IMR-90 (cell line): ENCODE results near the gene SPTB. TPM values are rescaled to one million over a fixed set of nuclear protein-coding genes. Genes with fewer than 3 reads are reported as not detected.

Source experiments
- ATAC-seq: fragments of 200-7000 bp; cut with Tn5 transposase; 2 replicates; pipeline ENCODE4 v1.9.1; 2020; ENCODE audit warnings: low read depth, mild to moderate bottlenecking, moderate library complexity
- BruUV-seq: library from RNA; stranded (reverse); fragments of 400-500 nt; replicated peaks from 2 replicates; lab custom pipeline; 2021; lab: Mats Ljungman, UMichigan
- CTCF ChIA-PET: fragments of 300-600 bp; formaldehyde crosslinking; extraction: SDS; loops from one replicate; lab custom pipeline; 2021; ENCODE audit warnings: antibody characterized with exemption; lab: Yijun Ruan, JAX
- POLR2A ChIA-PET: fragments of 300-600 bp; sonication (Branson Sonifier 250); formaldehyde crosslinking; loops from one replicate; lab custom pipeline; 2022; ENCODE audit warnings: antibody characterized with exemption; ENCODE audit not compliant: unreplicated experiment; lab: Charles Lee
- DNase-seq: peaks from one replicate; pipeline ENCODE4 v3.0.0; 2013
- H2AFZ ChIP-seq: replicated peaks from 2 replicates; pipeline ENCODE3; 2013; ENCODE audit warnings: low read length, mild to moderate bottlenecking; ENCODE audit not compliant: poor library complexity
- H2AK5ac ChIP-seq: 2 replicates; pipeline ENCODE4 v1.6.1; 2013; ENCODE audit warnings: low read depth, low read length, inconsistent platforms
- H2AK9ac ChIP-seq: replicated peaks from 2 replicates; pipeline ENCODE3; 2013; ENCODE audit warnings: mild to moderate bottlenecking, low read depth, low read length, moderate library complexity; ENCODE audit not compliant: poor library complexity
- H2BK120ac ChIP-seq: 2 replicates; pipeline ENCODE4 v1.6.1; 2013; ENCODE audit warnings: low read depth, low read length, inconsistent platforms
- H2BK15ac ChIP-seq: 3 replicates; pipeline ENCODE4 v1.6.1; 2013; ENCODE audit warnings: low read depth, low read length, inconsistent platforms
- H2BK20ac ChIP-seq: 2 replicates; pipeline ENCODE4 v1.6.1; 2013; ENCODE audit warnings: low read depth, mild to moderate bottlenecking, inconsistent platforms, low read length, moderate library complexity
- H2BK5ac ChIP-seq: 2 replicates; pipeline ENCODE4 v1.6.1; 2013; ENCODE audit warnings: mild to moderate bottlenecking, low read depth, low read length, inconsistent platforms; ENCODE audit not compliant: poor library complexity, severe bottlenecking
- H3K14ac ChIP-seq: replicated peaks from 2 replicates; pipeline ENCODE4 v1.6.1; 2013; ENCODE audit warnings: low read depth, low read length, inconsistent platforms
- H3K18ac ChIP-seq: 2 replicates; pipeline ENCODE4 v1.6.1; 2013; ENCODE audit warnings: low read depth, low read length, control low read depth
- H3K23ac ChIP-seq: 2 replicates; pipeline ENCODE4 v1.6.1; 2013; ENCODE audit warnings: low read depth, low read length, inconsistent platforms
- H3K27ac ChIP-seq: 2 replicates; pipeline ENCODE4 v1.5.1; 2013; ENCODE audit warnings: mild to moderate bottlenecking, control low read depth, low read length; ENCODE audit not compliant: insufficient read depth
- H3K27me3 ChIP-seq: 2 replicates; pipeline ENCODE4 v1.6.1; 2013; ENCODE audit warnings: low read length; ENCODE audit not compliant: control insufficient read depth, insufficient read depth
- H3K36me3 ChIP-seq: 2 replicates; pipeline ENCODE4 v1.6.1; 2013; ENCODE audit warnings: low read length, mixed read lengths; ENCODE audit not compliant: control insufficient read depth, insufficient read depth
- H3K4ac ChIP-seq: 2 replicates; pipeline ENCODE4 v1.6.1; 2013; ENCODE audit warnings: low read depth, low read length, inconsistent platforms
- H3K4me1 ChIP-seq: 2 replicates; pipeline ENCODE4 v1.6.1; 2013; ENCODE audit warnings: low read length, mixed read lengths; ENCODE audit not compliant: control insufficient read depth, insufficient read depth
- H3K4me2 ChIP-seq: 2 replicates; pipeline ENCODE4 v1.6.1; 2013; ENCODE audit warnings: low read depth, mild to moderate bottlenecking, control low read depth, low read length, moderate library complexity
- H3K4me3 ChIP-seq: 2 replicates; pipeline ENCODE4 v1.5.1; 2013; ENCODE audit warnings: low read depth, mild to moderate bottlenecking, control low read depth, low read length, moderate library complexity; ENCODE audit not compliant: insufficient read depth
- H3K56ac ChIP-seq: 2 replicates; pipeline ENCODE4 v1.6.1; 2013; ENCODE audit warnings: low read length, inconsistent platforms; ENCODE audit not compliant: insufficient read depth; ENCODE audit errors: extremely low read depth
- H3K79me1 ChIP-seq, 2 experiments: 2 replicates each; pipeline ENCODE4 v1.6.1; 2013; ENCODE audit warnings: low read length in 2 of 2, inconsistent platforms in 1 of 2, low read depth in 1 of 2
- H3K9ac ChIP-seq: 2 replicates; pipeline ENCODE4 v1.6.1; 2013; ENCODE audit warnings: low read depth, low read length, control low read depth
- H3K9me1 ChIP-seq: 2 replicates; pipeline ENCODE4 v1.6.1; 2013; ENCODE audit warnings: low read length, inconsistent platforms; ENCODE audit not compliant: insufficient read depth
- H3K9me3 ChIP-seq: 2 replicates; pipeline ENCODE4 v1.6.1; 2013; ENCODE audit warnings: low read length; ENCODE audit not compliant: control insufficient read depth, insufficient read depth
- H4K20me1 ChIP-seq: 2 replicates; pipeline ENCODE4 v1.6.1; 2013; ENCODE audit warnings: low read length, inconsistent platforms; ENCODE audit not compliant: insufficient read depth
- H4K5ac ChIP-seq: 2 replicates; pipeline ENCODE4 v1.6.1; 2013; ENCODE audit warnings: mild to moderate bottlenecking, low read depth, low read length, control low read depth
- H4K8ac ChIP-seq, 2 experiments: 2 replicates each; pipeline ENCODE4 v1.6.1; 2013; ENCODE audit warnings: low read depth in 2 of 2, low read length in 2 of 2, control low read depth in 1 of 2, inconsistent platforms in 1 of 2
- H4K91ac ChIP-seq: 2 replicates; pipeline ENCODE4 v1.6.1; 2013; ENCODE audit warnings: low read depth, low read length, inconsistent platforms; ENCODE audit not compliant: insufficient read depth
- BHLHE40 ChIP-seq: fragments of 150-350 bp; IDR thresholded peaks from 2 replicates; pipeline ENCODE4 v1.6.1; 2016; ENCODE audit warnings: mild to moderate bottlenecking, low read depth, low read length
- CHD1 ChIP-seq: IDR thresholded peaks from 2 replicates; pipeline ENCODE4 v1.6.1; 2012; ENCODE audit warnings: low read depth, low read length, improper control_type of control experiment
- CTCF ChIP-seq: conservative IDR thresholded peaks from 2 replicates; pipeline ENCODE4 v1.5.1; 2012; ENCODE audit warnings: mild to moderate bottlenecking, low read depth, low read length, improper control_type of control experiment
- ELK1 ChIP-seq: fragments of 150-350 bp; IDR thresholded peaks from 2 replicates; pipeline ENCODE4 v1.6.1; 2016; ENCODE audit warnings: low read depth, mild to moderate bottlenecking, low read length, moderate library complexity, borderline replicate concordance
- FOS ChIP-seq: fragments of 150-350 bp; IDR thresholded peaks from 2 replicates; pipeline ENCODE4 v1.6.1; 2016; ENCODE audit warnings: low read depth, low read length
- MAZ ChIP-seq: IDR thresholded peaks from 2 replicates; pipeline ENCODE4 v1.6.1; 2012; ENCODE audit warnings: low read depth, mild to moderate bottlenecking, low read length, improper control_type of control experiment, moderate library complexity, borderline replicate concordance
- NFE2L2 ChIP-seq: fragments of 150-350 bp; IDR thresholded peaks from 2 replicates; pipeline ENCODE4 v1.6.1; 2016; ENCODE audit warnings: low read depth, mild to moderate bottlenecking, low read length
- POLR2A ChIP-seq: IDR thresholded peaks from 2 replicates; pipeline ENCODE4 v1.6.1; 2012; ENCODE audit warnings: mild to moderate bottlenecking, low read depth, low read length
- RCOR1 ChIP-seq: IDR thresholded peaks from 2 replicates; pipeline ENCODE4 v1.6.1; 2012; ENCODE audit warnings: mild to moderate bottlenecking, low read length, improper control_type of control experiment; ENCODE audit not compliant: insufficient replicate concordance
- SMC3 ChIP-seq: fragments of 150-350 bp; IDR thresholded peaks from 2 replicates; pipeline ENCODE4 v1.6.1; 2016; ENCODE audit warnings: low read depth, mild to moderate bottlenecking, antibody characterized with exemption, low read length, moderate library complexity
- USF2 ChIP-seq: fragments of 150-350 bp; IDR thresholded peaks from 2 replicates; pipeline ENCODE4 v1.6.1; 2017; ENCODE audit warnings: mild to moderate bottlenecking, antibody characterized with exemption, low read length, low read depth
- WGBS, 2 experiments: methylation state at CpG; one replicate each; pipeline versions ENCODE4 v1.1.5 to v1.1.7; 2013; ENCODE audit warnings: missing lambda C conversion rate in 2 of 2; ENCODE audit not compliant: insufficient read length in 1 of 2; ENCODE audit errors: extremely low coverage in 2 of 2; 5-methylcytosine and 5-hydroxymethylcytosine counted together
- dilution Hi-C: fragments of 300-500 bp; cut with HindIII; formaldehyde crosslinking; loops from one replicate; pipeline ENCODE4 v1.14.3; 2018; ENCODE audit warnings: low sequenced_read_pairs; ENCODE audit not compliant: unreplicated experiment
- in situ Hi-C: fragments of 300-500 bp; cut with MboI; formaldehyde crosslinking; loops from 3 replicates; pipeline ENCODE4 v1.14.3; 2019; ENCODE audit warnings: low sequenced_read_pairs, inconsistent platforms, mixed read lengths
- intact Hi-C: fragments of 100-400 bp; cut with micrococcal nuclease; formaldehyde crosslinking; loops from 2 replicates; pipeline ENCODE4 v1.10.0; 2022
- polyA plus RNA-seq, 3 experiments: library from polyadenylated mRNA; depleted of rRNA; stranded (reverse); fragments of >200 nt; gene quantifications; 2 replicates each; pipeline ENCODE4 v1.2.3, GENCODE V29; 2012; ENCODE audit warnings: low replicate concordance in 1 of 3
- total RNA-seq: library from RNA; depleted of rRNA; stranded (reverse); fragments of >200 nt; gene quantifications from 2 replicates; pipeline ENCODE4 v1.2.3, GENCODE V29; 2012

The SPTB gene
- total and polyA plus RNA-seq, 2 of the 4 experiments (the other 2 are of a cell fraction): under 0.01 to 0.07 TPM

- Histone ChIP-seq H3K27me3 (peaks cover 29% of the 10 kb centered on the region), H3K27ac (no peak overlapping the region), H4K5ac (no peak overlapping the region), H2AK9ac (no peak overlapping the region), H3K9me1 (no peaks in the 10 kb centered on the region), H3K18ac (no peak overlapping the region), H3K23ac (no peak overlapping the region), H3K36me3 (no peaks in the 10 kb centered on the region), H3K9me3 (no peaks in the 10 kb centered on the region), H3K14ac (no peak overlapping the region), H3K4me1 (no peaks in the 10 kb centered on the region), H3K9ac (no peak overlapping the region), H3K79me1 (no peaks in the 10 kb centered on the region), H4K8ac (no peak overlapping the region), H4K20me1 (no peaks in the 10 kb centered on the region), H3K56ac (no peak overlapping the region), H2BK15ac (no peak overlapping the region), H2AFZ (no peak overlapping the region), H2BK20ac (no peak overlapping the region), H3K4ac (no peak overlapping the region), H4K91ac (no peak overlapping the region), H3K4me2 (no peak overlapping the region), H2BK5ac (no peak overlapping the region), H2AK5ac (no peak overlapping the region), H3K4me3 (no peak overlapping the region), H2BK120ac (no peak overlapping the region)
- ChIA-PET CTCF (no interaction called here), POLR2A (no interaction called here)
- DNase-seq (peak; percentile 8), ATAC-seq (no peak)
- intact Hi-C loops: no loop called here
- dilution Hi-C loops: no loop called here
- TF ChIP-seq ELK1: no peak
- no peak for TF ChIP-seq NFE2L2
- no peak for TF ChIP-seq FOS
- no peak for TF ChIP-seq USF2
- no peak for TF ChIP-seq POLR2A
- no peak for TF ChIP-seq SMC3
- TF ChIP-seq CHD1: no peak
- no peak for TF ChIP-seq MAZ
- TF ChIP-seq RCOR1: no peak
- no peak for TF ChIP-seq BHLHE40
- no peak for TF ChIP-seq CTCF
- BruUV-seq: no TSS peak
- WGBS, 2 experiments: no CpG with 5 or more reads among the region's 6 CpGs
- in situ Hi-C loops: no loop called here
These were observed 9.6 kb upstream of the SPTB start for GRCh38 chr14:64889352-64889751.
